Measurements from ENCODE around the gene BCAR1. TPM values are rescaled to one million over a fixed set of nuclear protein-coding genes. Genes with fewer than 3 reads are reported as not detected.
A peak's percentile ranks its signal among the peaks of the same experiment; 100 is the strongest.

BCAR1 gene
- total and polyA plus RNA-seq, 2 of the 13 experiments (the other 11 are each of a cell fraction or from before 2014, with no cell fraction given), result 48.1 to 51.7 TPM

GRCh38 chr16:75262104-75262799, 10.8 kb upstream of the BCAR1 start (continued):
- TF ChIP-seq ZNF281 (CRISPR knock-in tag; IDR thresholded peaks at IDR 0.05; ENCODE audit: borderline replicate concordance) (peak; percentile 87; the same call in 1 of the 2 replicates), THAP9 (CRISPR knock-in tag; IDR thresholded peaks at IDR 0.05; ENCODE audit: borderline replicate concordance) (0 out of 2 replicates have a peak, but pooled peaks have one; percentile 59), ZNF790 (CRISPR knock-in tag; IDR thresholded peaks at IDR 0.05; ENCODE audit: borderline replicate concordance) (no peak), NFE2 (CRISPR knock-in tag; IDR thresholded peaks at IDR 0.05) (no peak), MBNL3 (CRISPR knock-in tag; conservative IDR thresholded peaks at IDR 0.05) (no peak), PCBP2 (optimal IDR thresholded peaks at IDR 0.05; ENCODE audit: low read depth, low read length, poor library complexity, severe bottlenecking) (no peak), ZBTB42 (CRISPR knock-in tag; IDR thresholded peaks at IDR 0.05) (no peak), ZNF432 (CRISPR knock-in tag; IDR thresholded peaks at IDR 0.05; ENCODE audit: borderline replicate concordance) (no peak), CHD4 (IDR thresholded peaks at IDR 0.05; ENCODE audit: borderline replicate concordance, low read length) (no peak; the same call in 1 of the 2 replicates), CC2D1A (CRISPR knock-in tag; IDR thresholded peaks at IDR 0.05) (no peak), SRY (CRISPR knock-in tag; IDR thresholded peaks at IDR 0.05) (no peak), SIX1 (CRISPR knock-in tag; IDR thresholded peaks at IDR 0.05; ENCODE audit: borderline replicate concordance) (peak; percentile 17; the same call in 1 of the 2 replicates), SPEN (CRISPR knock-in tag; IDR thresholded peaks at IDR 0.05; ENCODE audit: low read depth) (peak; percentile 95), MEIS2 (CRISPR knock-in tag; IDR thresholded peaks at IDR 0.05) (peak; percentile 87; the same call in 1 of the 2 replicates), E2F1 (CRISPR knock-in tag; IDR thresholded peaks at IDR 0.05) (no peak), ZNF550 (CRISPR knock-in tag; IDR thresholded peaks at IDR 0.05; ENCODE audit: borderline replicate concordance) (0 out of 2 replicates have a peak, but pooled peaks have one; percentile 76), IRF2 (CRISPR knock-in tag; IDR thresholded peaks at IDR 0.05) (peak; percentile 88; the same call in 1 of the 2 replicates), TBX2 (CRISPR knock-in tag; IDR thresholded peaks at IDR 0.05; ENCODE audit: borderline replicate concordance) (peak; percentile 92), ZBTB1 (CRISPR knock-in tag; IDR thresholded peaks at IDR 0.05; ENCODE audit: borderline replicate concordance) (0 out of 2 replicates have a peak, but pooled peaks have one; percentile 18), MTF1 (CRISPR knock-in tag; IDR thresholded peaks at IDR 0.05) (no peak), ZFP36L1 (CRISPR knock-in tag; IDR thresholded peaks at IDR 0.05) (0 out of 2 replicates have a peak, but pooled peaks have one; percentile 78), ZNF740 (CRISPR knock-in tag; IDR thresholded peaks at IDR 0.05) (peak; percentile 97), YY1 (IDR thresholded peaks at IDR 0.05; ENCODE audit: insufficient read depth, insufficient replicate concordance, low read depth, low read length) (peak; percentile 71)

Data from HepG2 (cell line).